ENCODE data around the gene NR2F1-AS1.

DNA sequence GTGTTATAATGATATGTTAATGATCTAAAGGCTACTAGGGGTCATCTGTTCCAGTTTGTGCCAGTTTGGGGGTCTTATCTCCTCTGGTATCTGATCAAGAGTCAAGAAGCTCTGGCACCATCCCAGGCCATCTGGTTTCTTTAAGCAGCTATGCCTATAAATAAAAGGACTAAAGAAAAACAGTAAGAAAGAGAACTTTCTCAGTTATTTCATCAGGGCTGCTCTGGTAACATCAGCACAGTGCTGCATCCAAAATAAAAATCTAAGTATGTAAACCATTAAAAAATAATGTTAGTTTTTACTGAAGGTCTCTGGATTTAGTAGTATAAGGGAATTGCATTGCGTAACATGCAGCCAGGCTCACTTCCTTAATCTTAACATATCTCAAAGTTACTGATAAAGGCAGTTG is 185.0 kb downstream of the NR2F1-AS1 start:
- TF ChIP-seq, protein P1, sequence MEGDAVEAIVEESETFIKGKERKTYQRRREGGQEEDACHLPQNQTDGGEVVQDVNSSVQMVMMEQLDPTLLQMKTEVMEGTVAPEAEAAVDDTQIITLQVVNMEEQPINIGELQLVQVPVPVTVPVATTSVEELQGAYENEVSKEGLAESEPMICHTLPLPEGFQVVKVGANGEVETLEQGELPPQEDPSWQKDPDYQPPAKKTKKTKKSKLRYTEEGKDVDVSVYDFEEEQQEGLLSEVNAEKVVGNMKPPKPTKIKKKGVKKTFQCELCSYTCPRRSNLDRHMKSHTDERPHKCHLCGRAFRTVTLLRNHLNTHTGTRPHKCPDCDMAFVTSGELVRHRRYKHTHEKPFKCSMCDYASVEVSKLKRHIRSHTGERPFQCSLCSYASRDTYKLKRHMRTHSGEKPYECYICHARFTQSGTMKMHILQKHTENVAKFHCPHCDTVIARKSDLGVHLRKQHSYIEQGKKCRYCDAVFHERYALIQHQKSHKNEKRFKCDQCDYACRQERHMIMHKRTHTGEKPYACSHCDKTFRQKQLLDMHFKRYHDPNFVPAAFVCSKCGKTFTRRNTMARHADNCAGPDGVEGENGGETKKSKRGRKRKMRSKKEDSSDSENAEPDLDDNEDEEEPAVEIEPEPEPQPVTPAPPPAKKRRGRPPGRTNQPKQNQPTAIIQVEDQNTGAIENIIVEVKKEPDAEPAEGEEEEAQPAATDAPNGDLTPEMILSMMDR (IDR thresholded peaks at IDR 0.05) = no peak
- TF ChIP-seq SIN3A (IDR thresholded peaks at IDR 0.05; ENCODE audit: borderline replicate concordance, insufficient read depth, low read depth, low read length) (no peak), TCF7L2 (IDR thresholded peaks at IDR 0.05; ENCODE audit: low read depth, low read length) (no peak)

Data from Panc1 (cell line).